Peyer's patch (tissue), 4 donors: ENCODE results near the gene TMEM259. TPM values are rescaled to one million over a fixed set of nuclear protein-coding genes. Genes with fewer than 3 reads are reported as not detected.

Experiments used
- DNase-seq, 3 donors: peaks; one replicate each; pipeline ENCODE4 v3.0.0-alpha.2; 2017 to 2019
- H3K27ac ChIP-seq, 4 donors: fragments of 200-600 bp; sonication (generic); one replicate each; pipeline ENCODE4 v1.5.1; 2016 to 2019
- H3K27me3 ChIP-seq, 2 donors: fragments of 200-600 bp; sonication (generic); one replicate each; pipeline ENCODE4 v1.5.1; 2019
- H3K36me3 ChIP-seq, 3 donors: fragments of 200-600 bp; sonication (generic); one replicate each; pipeline ENCODE4 v1.5.1; 2016 to 2019
- H3K4me1 ChIP-seq, 4 donors: fragments of 200-600 bp; sonication (generic); one replicate each; pipeline ENCODE4 v1.5.1; 2016 to 2019
- H3K4me3 ChIP-seq, 4 donors: fragments of 200-600 bp; sonication (generic); 1 replicate in 3 of 4; 2 replicates in 1 of 4; pipeline ENCODE4 v1.5.1; 2016 to 2019; ENCODE audit warnings: mild to moderate bottlenecking in 1 of 4
- H3K9me3 ChIP-seq, 4 donors: fragments of 200-600 bp; sonication (generic); one replicate each; pipeline ENCODE4 v1.5.1; 2016 to 2019; ENCODE audit warnings: mild to moderate bottlenecking in 1 of 4
- CTCF ChIP-seq, 6 experiments: fragments of 450-650 bp in 4 of 6; fragments of 200-600 bp in 2 of 6; sonication (generic) in 1 of 6; IDR thresholded peaks; one replicate each; pipeline ENCODE4 v1.5.1; 2017 to 2019; ENCODE audit warnings: antibody characterized with exemption in 6 of 6, mild to moderate bottlenecking in 3 of 6, moderate library complexity in 1 of 6
- POLR2A ChIP-seq, 2 donors: fragments of 450-650 bp; IDR thresholded peaks; one replicate each; pipeline ENCODE4 v1.5.1; 2017; ENCODE audit warnings: antibody characterized with exemption in 2 of 2, mild to moderate bottlenecking in 2 of 2, moderate library complexity in 2 of 2
- total RNA-seq, 4 donors: library from RNA; depleted of rRNA; stranded (reverse); fragments of >200 nt; gene quantifications; one replicate each; pipeline ENCODE4 v1.1.0, GENCODE V29; 2016

Gene TMEM259
- total RNA-seq, 4 donors from 2014 or later = 287 to 409 (median 366) TPM

GRCh38 chr19:990746-991145 is 30.2 kb downstream of the TMEM259 start:
- TF ChIP-seq POLR2A (IDR thresholded peaks at IDR 0.05) = no peak
- TF ChIP-seq CTCF (IDR thresholded peaks at IDR 0.05) = no peak
- no peaks in the 10 kb centered on the region for H3K4me1 ChIP-seq
- H3K36me3 ChIP-seq = peaks cover 0 to 37% (median 0%) of the 10 kb centered on the region in 3 donors
- H3K9me3 ChIP-seq = no peaks in the 10 kb centered on the region
- peaks cover 0 to 1% of the 10 kb centered on the region in 2 donors for H3K27me3 ChIP-seq
- no peak for DNase-seq
- no peak overlapping the region for H3K4me3 ChIP-seq
- no peak overlapping the region for H3K27ac ChIP-seq

- H3K9me3 ChIP-seq = no peaks in the 10 kb centered on the region
- peaks cover 0 to 37% (median 0%) of the 10 kb centered on the region in 3 donors for H3K36me3 ChIP-seq
- no peak overlapping the region for H3K4me3 ChIP-seq
- H3K4me1 ChIP-seq = peaks cover 0 to 3% (median under 1%) of the 10 kb centered on the region in 4 donors
- no peaks in the 10 kb centered on the region for H3K27me3 ChIP-seq
- no peak for TF ChIP-seq POLR2A (IDR thresholded peaks at IDR 0.05)
- no peak for TF ChIP-seq CTCF (IDR thresholded peaks at IDR 0.05)
- no peak for DNase-seq
- H3K27ac ChIP-seq = no peak overlapping the region
Measured at GRCh38 chr19:990119-990571, 30.8 kb downstream of the TMEM259 start.

GRCh38 chr19:989381-990081 is 31.4 kb downstream of the TMEM259 start:
- no peak for DNase-seq
- Histone ChIP-seq H3K27ac (no peak overlapping the region), H3K4me3 (no peak overlapping the region), H3K27me3 (no peaks in the 10 kb centered on the region), H3K9me3 (no peaks in the 10 kb centered on the region), H3K4me1 (peaks cover 0 to 9% (median 2%) of the 10 kb centered on the region in 4 donors), H3K36me3 (peaks cover 0 to 35% (median 0%) of the 10 kb centered on the region in 3 donors)
- TF ChIP-seq CTCF (IDR thresholded peaks at IDR 0.05) = peak in 2 of 6 experiments; percentile 6 to 7
- TF ChIP-seq POLR2A (IDR thresholded peaks at IDR 0.05) = no peak

- H3K27me3 ChIP-seq = no peaks in the 10 kb centered on the region
- H3K27ac ChIP-seq = no peak overlapping the region
- peaks cover 0 to 28% (median 0%) of the 10 kb centered on the region in 3 donors for H3K36me3 ChIP-seq
- no peak for TF ChIP-seq POLR2A (IDR thresholded peaks at IDR 0.05)
- TF ChIP-seq CTCF (IDR thresholded peaks at IDR 0.05) = no peak
- no peaks in the 10 kb centered on the region for H3K9me3 ChIP-seq
- DNase-seq = no peak
- H3K4me3 ChIP-seq = no peak overlapping the region
- H3K4me1 ChIP-seq = peaks cover 0 to 14% (median 7%) of the 10 kb centered on the region in 4 donors
Measured at GRCh38 chr19:988510-988909, 32.4 kb downstream of the TMEM259 start.

- H3K36me3 ChIP-seq = peaks cover 0 to 28% (median 0%) of the 10 kb centered on the region in 3 donors
Measured at GRCh38 chr19:988081-988480, 32.8 kb downstream of the TMEM259 start.

More at GRCh38 chr19:988081-988480, 32.8 kb downstream of the TMEM259 start:
- H3K27me3 ChIP-seq = no peaks in the 10 kb centered on the region
- peaks cover 0 to 17% (median 7%) of the 10 kb centered on the region in 4 donors for H3K4me1 ChIP-seq
- H3K27ac ChIP-seq = no peak overlapping the region
- no peak overlapping the region for H3K4me3 ChIP-seq
- no peak for DNase-seq
- no peaks in the 10 kb centered on the region for H3K9me3 ChIP-seq
- TF ChIP-seq CTCF (IDR thresholded peaks at IDR 0.05) (no peak), POLR2A (IDR thresholded peaks at IDR 0.05) (no peak)
